HG02642 (cell line): Measurements from ENCODE around the gene C10orf71.

ENCODE experiments used
- ATAC-seq: cut with Tn5 transposase; IDR thresholded peaks from one replicate; pipeline ENCODE4 v1.9.1; 2021; ENCODE audit warnings: mild to moderate bottlenecking; ENCODE audit not compliant: unreplicated experiment, poor library complexity

C10orf71 gene

GRCh38 chr10:49331431-49331830 lies 32.5 kb downstream of the C10orf71 start:
- no peak for ATAC-seq

- no peak for ATAC-seq
Observed at GRCh38 chr10:49332333-49332732, 33.4 kb downstream of the C10orf71 start.

GRCh38 chr10:49332768-49333167 lies 33.8 kb downstream of the C10orf71 start:
- ATAC-seq = no peak

- no peak for ATAC-seq
Observed at GRCh38 chr10:49333192-49333591, 34.2 kb downstream of the C10orf71 start.

GRCh38 chr10:49334964-49335363 lies 36.0 kb downstream of the C10orf71 start:
- no peak for ATAC-seq

GRCh38 chr10:49335364-49335972 lies 36.5 kb downstream of the C10orf71 start:
- ATAC-seq = no peak

- no peak for ATAC-seq
Observed at GRCh38 chr10:49338604-49339003, 39.6 kb downstream of the C10orf71 start.

- no peak for ATAC-seq
Observed at GRCh38 chr10:49344840-49345239, 45.9 kb downstream of the C10orf71 start.

- ATAC-seq = no peak
Observed at GRCh38 chr10:49347342-49347741, 48.4 kb downstream of the C10orf71 start.

GRCh38 chr10:49347827-49348226 lies 48.9 kb downstream of the C10orf71 start:
- no peak for ATAC-seq

- ATAC-seq = no peak
Observed at GRCh38 chr10:49348593-49348992, 49.6 kb downstream of the C10orf71 start.

GRCh38 chr10:49349390-49349789 lies 50.4 kb downstream of the C10orf71 start:
- no peak for ATAC-seq

GRCh38 chr10:49350138-49350537 lies 51.2 kb downstream of the C10orf71 start:
- no peak for ATAC-seq

GRCh38 chr10:49350846-49351532 lies 52.0 kb downstream of the C10orf71 start:
- ATAC-seq = no peak

GRCh38 chr10:49351669-49352068 lies 52.7 kb downstream of the C10orf71 start:
- ATAC-seq = no peak

- ATAC-seq = no peak
Observed at GRCh38 chr10:49352323-49352722, 53.4 kb downstream of the C10orf71 start.

- no peak for ATAC-seq
Observed at GRCh38 chr10:49353026-49353894, 54.3 kb downstream of the C10orf71 start.

GRCh38 chr10:49353895-49354566 lies 55.1 kb downstream of the C10orf71 start:
- no peak for ATAC-seq

GRCh38 chr10:49354593-49354992 lies 55.6 kb downstream of the C10orf71 start:
- ATAC-seq = no peak

- no peak for ATAC-seq
Observed at GRCh38 chr10:49355221-49355620, 56.3 kb downstream of the C10orf71 start.

- no peak for ATAC-seq
Observed at GRCh38 chr10:49356181-49356580, 57.2 kb downstream of the C10orf71 start.
